IMR-90 (cell line): ENCODE measurements around the gene SCYL2. TPM values are rescaled to one million over a fixed set of nuclear protein-coding genes. Genes with fewer than 3 reads are reported as not detected.

Source experiments
- ATAC-seq: fragments of 200-7000 bp; cut with Tn5 transposase; 2 replicates; pipeline ENCODE4 v1.9.1; 2020; ENCODE audit warnings: low read depth, mild to moderate bottlenecking, moderate library complexity
- BruUV-seq: library from RNA; stranded (reverse); fragments of 400-500 nt; replicated peaks from 2 replicates; lab custom pipeline; 2021; lab: Mats Ljungman, UMichigan
- CTCF ChIA-PET: fragments of 300-600 bp; formaldehyde crosslinking; extraction: SDS; loops from one replicate; lab custom pipeline; 2021; ENCODE audit warnings: antibody characterized with exemption; lab: Yijun Ruan, JAX
- POLR2A ChIA-PET: fragments of 300-600 bp; sonication (Branson Sonifier 250); formaldehyde crosslinking; loops from one replicate; lab custom pipeline; 2022; ENCODE audit warnings: antibody characterized with exemption; ENCODE audit not compliant: unreplicated experiment; lab: Charles Lee
- DNase-seq: peaks from one replicate; pipeline ENCODE4 v3.0.0; 2013
- H2AFZ ChIP-seq: replicated peaks from 2 replicates; pipeline ENCODE3; 2013; ENCODE audit warnings: low read length, mild to moderate bottlenecking; ENCODE audit not compliant: poor library complexity
- H2AK5ac ChIP-seq: 2 replicates; pipeline ENCODE4 v1.6.1; 2013; ENCODE audit warnings: low read depth, low read length, inconsistent platforms
- H2AK9ac ChIP-seq: replicated peaks from 2 replicates; pipeline ENCODE3; 2013; ENCODE audit warnings: mild to moderate bottlenecking, low read depth, low read length, moderate library complexity; ENCODE audit not compliant: poor library complexity
- H2BK120ac ChIP-seq: 2 replicates; pipeline ENCODE4 v1.6.1; 2013; ENCODE audit warnings: low read depth, low read length, inconsistent platforms
- H2BK15ac ChIP-seq: 3 replicates; pipeline ENCODE4 v1.6.1; 2013; ENCODE audit warnings: low read depth, low read length, inconsistent platforms
- H2BK20ac ChIP-seq: 2 replicates; pipeline ENCODE4 v1.6.1; 2013; ENCODE audit warnings: low read depth, mild to moderate bottlenecking, inconsistent platforms, low read length, moderate library complexity
- H2BK5ac ChIP-seq: 2 replicates; pipeline ENCODE4 v1.6.1; 2013; ENCODE audit warnings: mild to moderate bottlenecking, low read depth, low read length, inconsistent platforms; ENCODE audit not compliant: poor library complexity, severe bottlenecking
- H3K14ac ChIP-seq: replicated peaks from 2 replicates; pipeline ENCODE4 v1.6.1; 2013; ENCODE audit warnings: low read depth, low read length, inconsistent platforms
- H3K18ac ChIP-seq: 2 replicates; pipeline ENCODE4 v1.6.1; 2013; ENCODE audit warnings: low read depth, low read length, control low read depth
- H3K23ac ChIP-seq: 2 replicates; pipeline ENCODE4 v1.6.1; 2013; ENCODE audit warnings: low read depth, low read length, inconsistent platforms
- H3K27ac ChIP-seq: 2 replicates; pipeline ENCODE4 v1.5.1; 2013; ENCODE audit warnings: mild to moderate bottlenecking, control low read depth, low read length; ENCODE audit not compliant: insufficient read depth
- H3K27me3 ChIP-seq: 2 replicates; pipeline ENCODE4 v1.6.1; 2013; ENCODE audit warnings: low read length; ENCODE audit not compliant: control insufficient read depth, insufficient read depth
- H3K36me3 ChIP-seq: 2 replicates; pipeline ENCODE4 v1.6.1; 2013; ENCODE audit warnings: low read length, mixed read lengths; ENCODE audit not compliant: control insufficient read depth, insufficient read depth
- H3K4ac ChIP-seq: 2 replicates; pipeline ENCODE4 v1.6.1; 2013; ENCODE audit warnings: low read depth, low read length, inconsistent platforms
- H3K4me1 ChIP-seq: 2 replicates; pipeline ENCODE4 v1.6.1; 2013; ENCODE audit warnings: low read length, mixed read lengths; ENCODE audit not compliant: control insufficient read depth, insufficient read depth
- H3K4me2 ChIP-seq: 2 replicates; pipeline ENCODE4 v1.6.1; 2013; ENCODE audit warnings: low read depth, mild to moderate bottlenecking, control low read depth, low read length, moderate library complexity
- H3K4me3 ChIP-seq: 2 replicates; pipeline ENCODE4 v1.5.1; 2013; ENCODE audit warnings: low read depth, mild to moderate bottlenecking, control low read depth, low read length, moderate library complexity; ENCODE audit not compliant: insufficient read depth
- H3K56ac ChIP-seq: 2 replicates; pipeline ENCODE4 v1.6.1; 2013; ENCODE audit warnings: low read length, inconsistent platforms; ENCODE audit not compliant: insufficient read depth; ENCODE audit errors: extremely low read depth
- H3K79me1 ChIP-seq, 2 experiments: 2 replicates each; pipeline ENCODE4 v1.6.1; 2013; ENCODE audit warnings: low read length in 2 of 2, inconsistent platforms in 1 of 2, low read depth in 1 of 2
- H3K9ac ChIP-seq: 2 replicates; pipeline ENCODE4 v1.6.1; 2013; ENCODE audit warnings: low read depth, low read length, control low read depth
- H3K9me1 ChIP-seq: 2 replicates; pipeline ENCODE4 v1.6.1; 2013; ENCODE audit warnings: low read length, inconsistent platforms; ENCODE audit not compliant: insufficient read depth
- H3K9me3 ChIP-seq: 2 replicates; pipeline ENCODE4 v1.6.1; 2013; ENCODE audit warnings: low read length; ENCODE audit not compliant: control insufficient read depth, insufficient read depth
- H4K20me1 ChIP-seq: 2 replicates; pipeline ENCODE4 v1.6.1; 2013; ENCODE audit warnings: low read length, inconsistent platforms; ENCODE audit not compliant: insufficient read depth
- H4K5ac ChIP-seq: 2 replicates; pipeline ENCODE4 v1.6.1; 2013; ENCODE audit warnings: mild to moderate bottlenecking, low read depth, low read length, control low read depth
- H4K8ac ChIP-seq, 2 experiments: 2 replicates each; pipeline ENCODE4 v1.6.1; 2013; ENCODE audit warnings: low read depth in 2 of 2, low read length in 2 of 2, control low read depth in 1 of 2, inconsistent platforms in 1 of 2
- H4K91ac ChIP-seq: 2 replicates; pipeline ENCODE4 v1.6.1; 2013; ENCODE audit warnings: low read depth, low read length, inconsistent platforms; ENCODE audit not compliant: insufficient read depth
- BHLHE40 ChIP-seq: fragments of 150-350 bp; IDR thresholded peaks from 2 replicates; pipeline ENCODE4 v1.6.1; 2016; ENCODE audit warnings: mild to moderate bottlenecking, low read depth, low read length
- CEBPB ChIP-seq: IDR thresholded peaks from 2 replicates; pipeline ENCODE4 v1.6.1; 2012; ENCODE audit warnings: low read depth, low read length, improper control_type of control experiment
- CHD1 ChIP-seq: IDR thresholded peaks from 2 replicates; pipeline ENCODE4 v1.6.1; 2012; ENCODE audit warnings: low read depth, low read length, improper control_type of control experiment
- MAFK ChIP-seq: IDR thresholded peaks from 2 replicates; pipeline ENCODE4 v1.6.1; 2012; ENCODE audit warnings: low read depth, low read length, improper control_type of control experiment
- MXI1 ChIP-seq: IDR thresholded peaks from 2 replicates; pipeline ENCODE4 v1.6.1; 2012; ENCODE audit warnings: low read depth, mild to moderate bottlenecking, low read length, moderate library complexity, borderline replicate concordance
- NFE2L2 ChIP-seq: fragments of 150-350 bp; IDR thresholded peaks from 2 replicates; pipeline ENCODE4 v1.6.1; 2016; ENCODE audit warnings: low read depth, mild to moderate bottlenecking, low read length
- POLR2A ChIP-seq: IDR thresholded peaks from 2 replicates; pipeline ENCODE4 v1.6.1; 2012; ENCODE audit warnings: mild to moderate bottlenecking, low read depth, low read length
- RAD21 ChIP-seq: IDR thresholded peaks from 2 replicates; pipeline ENCODE4 v1.6.1; 2012; ENCODE audit warnings: low read length, improper control_type of control experiment
- RCOR1 ChIP-seq: IDR thresholded peaks from 2 replicates; pipeline ENCODE4 v1.6.1; 2012; ENCODE audit warnings: mild to moderate bottlenecking, low read length, improper control_type of control experiment; ENCODE audit not compliant: insufficient replicate concordance
- RFX5 ChIP-seq: IDR thresholded peaks from 2 replicates; pipeline ENCODE4 v1.8.0; 2012; ENCODE audit warnings: low read depth, mild to moderate bottlenecking, low read length, moderate library complexity
- WGBS, 2 experiments: methylation state at CpG; one replicate each; pipeline versions ENCODE4 v1.1.5 to v1.1.7; 2013; ENCODE audit warnings: missing lambda C conversion rate in 2 of 2; ENCODE audit not compliant: insufficient read length in 1 of 2; ENCODE audit errors: extremely low coverage in 2 of 2; 5-methylcytosine and 5-hydroxymethylcytosine counted together
- dilution Hi-C: fragments of 300-500 bp; cut with HindIII; formaldehyde crosslinking; loops from one replicate; pipeline ENCODE4 v1.14.3; 2018; ENCODE audit warnings: low sequenced_read_pairs; ENCODE audit not compliant: unreplicated experiment
- in situ Hi-C: fragments of 300-500 bp; cut with MboI; formaldehyde crosslinking; loops from 3 replicates; pipeline ENCODE4 v1.14.3; 2019; ENCODE audit warnings: low sequenced_read_pairs, inconsistent platforms, mixed read lengths
- intact Hi-C: fragments of 100-400 bp; cut with micrococcal nuclease; formaldehyde crosslinking; loops from 2 replicates; pipeline ENCODE4 v1.10.0; 2022
- polyA plus RNA-seq, 3 experiments: library from polyadenylated mRNA; depleted of rRNA; stranded (reverse); fragments of >200 nt; gene quantifications; 2 replicates each; pipeline ENCODE4 v1.2.3, GENCODE V29; 2012; ENCODE audit warnings: low replicate concordance in 1 of 3
- total RNA-seq: library from RNA; depleted of rRNA; stranded (reverse); fragments of >200 nt; gene quantifications from 2 replicates; pipeline ENCODE4 v1.2.3, GENCODE V29; 2012
- TF ChIP-seq, protein P1 (sequence below): fragments of 150-350 bp; IDR thresholded peaks from 2 replicates; pipeline ENCODE4 v1.6.1; 2016; ENCODE audit warnings: low read depth, mild to moderate bottlenecking, low read length, moderate library complexity, borderline replicate concordance

SCYL2 gene
- total and polyA plus RNA-seq, 2 of the 4 experiments (the other 2 are of a cell fraction): 15.3 to 52.0 TPM

DNA sequence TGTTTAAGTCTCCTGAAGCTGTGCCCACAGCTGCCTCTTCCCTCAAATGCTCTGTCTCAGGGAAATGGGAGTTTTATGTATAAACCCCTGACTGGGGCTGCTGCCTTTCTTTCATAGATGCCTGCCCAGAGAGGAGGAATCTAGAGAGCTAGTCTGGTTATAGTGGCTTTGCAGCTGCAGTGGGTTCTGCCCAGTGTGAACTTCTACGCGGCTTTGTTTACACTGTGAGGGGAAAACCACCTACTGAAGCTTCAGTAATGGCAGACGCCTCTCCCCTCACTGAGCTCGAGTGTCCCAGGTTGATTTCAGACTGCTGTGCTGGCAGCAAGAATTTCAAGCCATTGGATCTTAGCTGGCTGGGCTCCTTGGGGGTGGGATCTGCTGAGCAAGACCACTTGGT is 36.9 kb downstream of the SCYL2 start:
- TF ChIP-seq POLR2A: no peak
- TF ChIP-seq CHD1: no peak
- no peak for TF ChIP-seq RCOR1
- no peak for TF ChIP-seq MXI1
- no peak for TF ChIP-seq MAFK
- no peak for TF ChIP-seq RFX5
- TF ChIP-seq, protein P1, sequence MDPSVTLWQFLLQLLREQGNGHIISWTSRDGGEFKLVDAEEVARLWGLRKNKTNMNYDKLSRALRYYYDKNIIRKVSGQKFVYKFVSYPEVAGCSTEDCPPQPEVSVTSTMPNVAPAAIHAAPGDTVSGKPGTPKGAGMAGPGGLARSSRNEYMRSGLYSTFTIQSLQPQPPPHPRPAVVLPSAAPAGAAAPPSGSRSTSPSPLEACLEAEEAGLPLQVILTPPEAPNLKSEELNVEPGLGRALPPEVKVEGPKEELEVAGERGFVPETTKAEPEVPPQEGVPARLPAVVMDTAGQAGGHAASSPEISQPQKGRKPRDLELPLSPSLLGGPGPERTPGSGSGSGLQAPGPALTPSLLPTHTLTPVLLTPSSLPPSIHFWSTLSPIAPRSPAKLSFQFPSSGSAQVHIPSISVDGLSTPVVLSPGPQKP: no peak
- TF ChIP-seq RAD21: no peak
- no peak for TF ChIP-seq CEBPB
- no peak for TF ChIP-seq NFE2L2
- no peak for TF ChIP-seq BHLHE40
- H3K56ac ChIP-seq: no peak overlapping the region
- H4K91ac ChIP-seq: no peak overlapping the region
- H2AK9ac ChIP-seq: no peak overlapping the region
- DNase-seq (no peak), ATAC-seq (no peak)
- dilution Hi-C loops (no loop called here), in situ Hi-C loops (no loop called here), intact Hi-C loops (no loop called here)
- H3K36me3 ChIP-seq: peaks cover 24% of the 10 kb centered on the region
- no peak overlapping the region for H3K27ac ChIP-seq
- H2BK120ac ChIP-seq: no peak overlapping the region
- no peaks in the 10 kb centered on the region for H3K4me1 ChIP-seq
- H2BK15ac ChIP-seq: no peak overlapping the region
- H2AFZ ChIP-seq: no peak overlapping the region
- H3K79me1 ChIP-seq: peaks cover 0 to 15% of the 10 kb centered on the region in 2 experiments; a peak in 3 of 4 replicates
- H4K20me1 ChIP-seq: 0 out of 2 replicates have a peak, but pooled peaks cover 7% of the 10 kb centered on the region
- no TSS peak for BruUV-seq
- no CpG with 5 or more reads among the region's 4 CpGs for WGBS, 2 experiments
- no peak overlapping the region for H2AK5ac ChIP-seq
- H2BK20ac ChIP-seq: no peak overlapping the region
- H3K18ac ChIP-seq: no peak overlapping the region
- H3K14ac ChIP-seq: no peak overlapping the region
- no peak overlapping the region for H3K9ac ChIP-seq
- H3K9me1 ChIP-seq: no peaks in the 10 kb centered on the region; the same call in 1 of the 2 replicates
- peaks cover 2% of the 10 kb centered on the region; the same call in 1 of the 2 replicates for H3K9me3 ChIP-seq
- no peak overlapping the region for H3K4me3 ChIP-seq
- ChIA-PET POLR2A (no interaction called here), CTCF (no interaction called here)
- H3K4ac ChIP-seq: no peak overlapping the region
- no peak overlapping the region for H4K8ac ChIP-seq
- H4K5ac ChIP-seq: no peak overlapping the region
- H2BK5ac ChIP-seq: no peak overlapping the region
- no peaks in the 10 kb centered on the region for H3K27me3 ChIP-seq
- H3K23ac ChIP-seq: no peak overlapping the region
- H3K4me2 ChIP-seq: no peak overlapping the region
